HepG2 (cell line): Measurements from ENCODE around the gene TRIP6. TPM values are rescaled to one million over a fixed set of nuclear protein-coding genes. Genes with fewer than 3 reads are reported as not detected.

Source experiments
- ATF1 ChIP-seq: IDR thresholded peaks from 2 replicates; pipeline ENCODE4 v1.6.1; 2016; ENCODE audit warnings: mild to moderate bottlenecking, control low read depth
- CCAR2 ChIP-seq: fragments of 200-400 bp; formaldehyde crosslinking; optimal IDR thresholded peaks from 2 replicates; pipeline ENCODE3; 2018; ENCODE audit warnings: low read depth, mild to moderate bottlenecking, low read length, moderate library complexity
- FLYWCH1 ChIP-seq: sonication (generic); formaldehyde crosslinking; IDR thresholded peaks from 2 replicates; pipeline ENCODE4 v1.8.1; 2023; ENCODE audit warnings: mild to moderate bottlenecking, missing genetic modification reagents
- HCFC1 ChIP-seq: fragments of 150-350 bp; IDR thresholded peaks from 2 replicates; pipeline ENCODE4 v1.6.1; 2014; ENCODE audit warnings: low read depth, low read length
- HMG20A ChIP-seq: IDR thresholded peaks from 2 replicates; pipeline ENCODE4 v1.6.1; 2016; ENCODE audit warnings: borderline replicate concordance
- HNF4A ChIP-seq: sonication (generic); formaldehyde crosslinking; IDR thresholded peaks from 2 replicates; pipeline ENCODE4 v1.4.0; 2020; ENCODE audit warnings: missing genetic modification reagents
- HOXA3 ChIP-seq: sonication (generic); formaldehyde crosslinking; IDR thresholded peaks from 2 replicates; pipeline ENCODE4 v1.5.0; 2020; ENCODE audit warnings: missing genetic modification reagents
- NR1H2 ChIP-seq: sonication (generic); formaldehyde crosslinking; IDR thresholded peaks from 2 replicates; pipeline ENCODE4 v1.8.1; 2022; ENCODE audit warnings: low read depth, missing genetic modification reagents, borderline replicate concordance
- PBX3 ChIP-seq: sonication (generic); formaldehyde crosslinking; IDR thresholded peaks from 2 replicates; pipeline ENCODE4 v1.8.1; 2023; ENCODE audit warnings: missing genetic modification reagents, inconsistent platforms, borderline replicate concordance
- PRPF4 ChIP-seq: fragments of 200-400 bp; formaldehyde crosslinking; IDR thresholded peaks from 2 replicates; pipeline ENCODE4 v1.6.1; 2016; ENCODE audit warnings: low read length, low read depth; ENCODE audit not compliant: poor library complexity, severe bottlenecking
- REXO4 ChIP-seq: sonication (generic); formaldehyde crosslinking; IDR thresholded peaks from 2 replicates; pipeline ENCODE4 v1.8.0; 2022; ENCODE audit warnings: missing genetic modification reagents, mild to moderate bottlenecking, borderline replicate concordance
- SMAD9 ChIP-seq: sonication (generic); formaldehyde crosslinking; IDR thresholded peaks from 2 replicates; pipeline ENCODE4 v1.5.1; 2020; ENCODE audit warnings: mild to moderate bottlenecking, missing genetic modification reagents
- SP2 ChIP-seq: sonication (generic); formaldehyde crosslinking; IDR thresholded peaks from 2 replicates; pipeline ENCODE4 v1.5.1; 2020; ENCODE audit warnings: mild to moderate bottlenecking, missing genetic modification reagents
- SPEN ChIP-seq: sonication (generic); formaldehyde crosslinking; IDR thresholded peaks from 2 replicates; pipeline ENCODE4 v1.5.1; 2020; ENCODE audit warnings: low read depth, mild to moderate bottlenecking, missing genetic modification reagents
- TARDBP ChIP-seq: sonication (generic); formaldehyde crosslinking; IDR thresholded peaks from 2 replicates; pipeline ENCODE4 v1.8.0; 2022; ENCODE audit warnings: mild to moderate bottlenecking, missing genetic modification reagents
- TMF1 ChIP-seq: sonication (generic); formaldehyde crosslinking; IDR thresholded peaks from 2 replicates; pipeline ENCODE4 v1.8.1; 2022; ENCODE audit warnings: low read depth, missing genetic modification reagents
- ZMYM2 ChIP-seq: sonication (generic); formaldehyde crosslinking; IDR thresholded peaks from 2 replicates; pipeline ENCODE4 v1.8.0; 2022; ENCODE audit warnings: mild to moderate bottlenecking, missing genetic modification reagents
- ZMYM4 ChIP-seq: sonication (generic); formaldehyde crosslinking; IDR thresholded peaks from 2 replicates; pipeline ENCODE4 v1.8.1; 2023; ENCODE audit warnings: mild to moderate bottlenecking, missing genetic modification reagents
- ZNF230 ChIP-seq: sonication (generic); formaldehyde crosslinking; IDR thresholded peaks from 2 replicates; pipeline ENCODE4 v1.4.0; 2020; ENCODE audit warnings: mild to moderate bottlenecking, missing genetic modification reagents
- ZNF292 ChIP-seq: sonication (generic); formaldehyde crosslinking; IDR thresholded peaks from 2 replicates; pipeline ENCODE4 v1.8.1; 2022; ENCODE audit warnings: mild to moderate bottlenecking, low read depth, missing genetic modification reagents, borderline replicate concordance
- ZNF432 ChIP-seq: sonication (generic); formaldehyde crosslinking; IDR thresholded peaks from 2 replicates; pipeline ENCODE4 v1.5.0; 2020; ENCODE audit warnings: missing genetic modification reagents, mild to moderate bottlenecking, borderline replicate concordance
- ZNF460 ChIP-seq: sonication (generic); formaldehyde crosslinking; IDR thresholded peaks from 2 replicates; pipeline ENCODE4 v1.5.1; 2020; ENCODE audit warnings: missing genetic modification reagents, mild to moderate bottlenecking, borderline replicate concordance
- ZNF589 ChIP-seq: sonication (generic); formaldehyde crosslinking; conservative IDR thresholded peaks from 2 replicates; pipeline ENCODE4 v1.8.0; 2022; ENCODE audit warnings: mild to moderate bottlenecking, moderate library complexity, missing genetic modification reagents
- ZNF704 ChIP-seq: sonication (generic); formaldehyde crosslinking; IDR thresholded peaks from 2 replicates; pipeline ENCODE4 v1.8.1; 2023; ENCODE audit warnings: mild to moderate bottlenecking, inconsistent platforms, moderate library complexity, missing genetic modification reagents, borderline replicate concordance
- ZNF724P ChIP-seq: sonication (generic); formaldehyde crosslinking; IDR thresholded peaks from 2 replicates; pipeline ENCODE4 v1.8.0; 2022; ENCODE audit warnings: missing genetic modification reagents, borderline replicate concordance
- ZNF772 ChIP-seq: sonication (generic); formaldehyde crosslinking; IDR thresholded peaks from 2 replicates; pipeline ENCODE4 v1.5.0; 2020; ENCODE audit warnings: mild to moderate bottlenecking, missing genetic modification reagents
- ZNF777 ChIP-seq: sonication (generic); formaldehyde crosslinking; IDR thresholded peaks from 2 replicates; pipeline ENCODE4 v1.4.0; 2020; ENCODE audit warnings: missing genetic modification reagents
- polyA plus RNA-seq, 8 experiments: library from polyadenylated mRNA; depleted of rRNA in 3 of 8; stranded (reverse) in 7 of 8; unstranded in 1 of 8; fragments of >200 nt; fragmentation: Illumina TruSeq in 4 of 8; extraction: Trizol in 4 of 8; gene quantifications; 2 replicates each; pipeline versions ENCODE4 v1.2.1 to v1.2.3, GENCODE V29; 2011 to 2016; ENCODE audit warnings: low read depth in 4 of 8, missing spikeins in 1 of 8, mixed read lengths in 1 of 8; ENCODE audit not compliant: insufficient read depth in 1 of 8
- total RNA-seq, 5 experiments: library from RNA; depleted of rRNA; stranded (reverse); fragments of >200 nt; fragmentation: Illumina TruSeq; extraction: Trizol; gene quantifications; 2 replicates each; pipeline ENCODE4 v1.2.3, GENCODE V29; 2016; ENCODE audit warnings: low read depth in 1 of 5
- TF ChIP-seq, protein P1 (sequence below): sonication (generic); formaldehyde crosslinking; IDR thresholded peaks from 2 replicates; pipeline ENCODE4 v1.8.0; 2022; ENCODE audit warnings: mild to moderate bottlenecking, missing genetic modification reagents, borderline replicate concordance

The TRIP6 gene
- total and polyA plus RNA-seq, 2 of the 13 experiments (the other 11 are each of a cell fraction or from before 2014, with no cell fraction given), result 0.34 to 0.38 TPM

- TF ChIP-seq ZNF230 (CRISPR knock-in tag) (peak; percentile 77; the same call in 1 of the 2 replicates), ZNF432 (CRISPR knock-in tag) (no peak), HNF4A (peak; percentile 4; the same call in 1 of the 2 replicates), PRPF4 (no peak), HOXA3 (CRISPR knock-in tag) (peak; percentile 94), ZNF777 (CRISPR knock-in tag) (0 out of 2 replicates have a peak, but pooled peaks have one; percentile 43), ZNF772 (CRISPR knock-in tag) (peak; percentile 47; the same call in 1 of the 2 replicates), ZNF460 (no peak), CCAR2 (no peak), HCFC1 (peak; percentile 57; the same call in 1 of the 2 replicates), SMAD9 (CRISPR knock-in tag) (no peak), HMG20A (CRISPR knock-in tag) (no peak), ZNF292 (peak; percentile 5; the same call in 1 of the 2 replicates), ZNF724P (CRISPR knock-in tag) (peak; percentile 76; the same call in 1 of the 2 replicates), ZNF704 (0 out of 2 replicates have a peak, but pooled peaks have one; percentile 59), SPEN (peak; percentile 100), FLYWCH1 (CRISPR knock-in tag) (no peak), ZNF589 (CRISPR knock-in tag) (0 out of 2 replicates have a peak, but pooled peaks have one; percentile 69), REXO4 (no peak), ATF1 (CRISPR knock-in tag) (peak; percentile 57), TARDBP (CRISPR knock-in tag) (peak; percentile 94), ZMYM2 (CRISPR knock-in tag) (no peak), SP2 (CRISPR knock-in tag) (peak; percentile 50), NR1H2 (peak; percentile 86; the same call in 1 of the 2 replicates), ZMYM4 (CRISPR knock-in tag) (peak; percentile 98), PBX3 (CRISPR knock-in tag) (no peak), TMF1 (peak; percentile 89)
- TF ChIP-seq, protein P1, sequence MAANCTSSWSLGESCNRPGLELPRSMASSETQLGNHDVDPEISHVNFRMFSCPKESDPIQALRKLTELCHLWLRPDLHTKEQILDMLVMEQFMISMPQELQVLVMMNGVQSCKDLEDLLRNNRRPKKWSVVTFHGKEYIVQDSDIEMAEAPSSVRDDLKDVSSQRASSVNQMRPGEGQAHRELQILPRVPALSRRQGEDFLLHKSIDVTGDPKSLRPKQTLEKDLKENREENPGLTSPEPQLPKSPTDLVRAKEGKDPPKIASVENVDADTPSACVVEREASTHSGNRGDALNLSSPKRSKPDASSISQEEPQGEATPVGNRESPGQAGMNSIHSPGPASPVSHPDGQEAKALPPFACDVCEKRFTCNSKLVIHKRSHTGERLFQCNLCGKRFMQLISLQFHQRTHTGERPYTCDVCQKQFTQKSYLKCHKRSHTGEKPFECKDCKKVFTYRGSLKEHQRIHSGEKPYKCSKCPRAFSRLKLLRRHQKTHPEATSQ (CRISPR knock-in tag), result peak; percentile 88; the same call in 1 of the 2 replicates
Measured at GRCh38 chr7:100874577-100875355, 7.6 kb downstream of the TRIP6 start, which contains the start of gene SRRT (continued).
